ENCODE measurements around the gene ENOPH1.
"Not testable (repeated sequence)": the region's sequence is repeated elsewhere in the genome, so short reads cannot be mapped to it uniquely, and the experiment has no call there.

DNA sequence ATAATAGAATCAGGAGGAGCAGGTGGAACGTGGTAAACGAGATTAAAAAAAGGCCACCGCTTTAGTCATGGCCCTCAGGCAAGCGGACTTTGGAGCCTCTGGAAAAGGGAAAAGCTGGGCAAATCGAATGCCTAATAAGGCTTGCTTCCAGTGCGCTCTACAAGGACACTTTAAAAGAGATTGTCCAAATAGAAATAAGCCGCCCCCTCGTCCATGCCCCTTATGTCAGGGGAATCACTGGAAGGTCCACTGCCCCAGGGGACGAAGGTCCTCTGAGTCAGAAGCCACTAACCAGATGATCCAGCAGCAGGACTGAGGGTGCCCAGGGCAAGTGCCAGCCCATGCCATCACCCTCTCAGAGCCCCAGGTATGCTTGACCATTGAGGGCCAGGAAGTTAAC is 47.1 kb downstream of the ENOPH1 start:
- TF ChIP-seq, protein P1, sequence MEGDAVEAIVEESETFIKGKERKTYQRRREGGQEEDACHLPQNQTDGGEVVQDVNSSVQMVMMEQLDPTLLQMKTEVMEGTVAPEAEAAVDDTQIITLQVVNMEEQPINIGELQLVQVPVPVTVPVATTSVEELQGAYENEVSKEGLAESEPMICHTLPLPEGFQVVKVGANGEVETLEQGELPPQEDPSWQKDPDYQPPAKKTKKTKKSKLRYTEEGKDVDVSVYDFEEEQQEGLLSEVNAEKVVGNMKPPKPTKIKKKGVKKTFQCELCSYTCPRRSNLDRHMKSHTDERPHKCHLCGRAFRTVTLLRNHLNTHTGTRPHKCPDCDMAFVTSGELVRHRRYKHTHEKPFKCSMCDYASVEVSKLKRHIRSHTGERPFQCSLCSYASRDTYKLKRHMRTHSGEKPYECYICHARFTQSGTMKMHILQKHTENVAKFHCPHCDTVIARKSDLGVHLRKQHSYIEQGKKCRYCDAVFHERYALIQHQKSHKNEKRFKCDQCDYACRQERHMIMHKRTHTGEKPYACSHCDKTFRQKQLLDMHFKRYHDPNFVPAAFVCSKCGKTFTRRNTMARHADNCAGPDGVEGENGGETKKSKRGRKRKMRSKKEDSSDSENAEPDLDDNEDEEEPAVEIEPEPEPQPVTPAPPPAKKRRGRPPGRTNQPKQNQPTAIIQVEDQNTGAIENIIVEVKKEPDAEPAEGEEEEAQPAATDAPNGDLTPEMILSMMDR (IDR thresholded peaks at IDR 0.05): not testable (repeated sequence)
- TF ChIP-seq POLR2A (IDR thresholded peaks at IDR 0.05): not testable (repeated sequence)
